ENCODE measurements around the gene CPPED1.

DNA sequence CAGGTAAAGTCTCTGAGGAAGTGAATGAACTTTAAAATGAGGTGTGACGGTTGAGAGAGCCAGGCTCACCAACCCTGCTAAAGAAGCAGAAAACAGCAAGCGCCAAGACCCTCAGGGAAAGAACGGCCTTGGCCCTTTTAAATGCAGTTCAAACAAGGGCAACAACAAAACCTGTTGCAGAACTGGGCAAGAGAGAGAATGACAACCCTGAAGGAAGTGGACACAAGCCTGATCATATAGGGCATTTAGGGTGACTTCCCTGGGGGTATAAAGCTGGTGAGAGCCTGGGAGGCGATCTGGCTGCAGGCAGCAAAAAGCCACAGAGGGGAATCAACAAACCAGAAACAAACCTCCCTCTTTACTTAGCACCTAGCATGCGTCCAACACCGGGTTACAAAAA lies 1.0 kb downstream of the CPPED1 start:
- TF ChIP-seq, protein P1, sequence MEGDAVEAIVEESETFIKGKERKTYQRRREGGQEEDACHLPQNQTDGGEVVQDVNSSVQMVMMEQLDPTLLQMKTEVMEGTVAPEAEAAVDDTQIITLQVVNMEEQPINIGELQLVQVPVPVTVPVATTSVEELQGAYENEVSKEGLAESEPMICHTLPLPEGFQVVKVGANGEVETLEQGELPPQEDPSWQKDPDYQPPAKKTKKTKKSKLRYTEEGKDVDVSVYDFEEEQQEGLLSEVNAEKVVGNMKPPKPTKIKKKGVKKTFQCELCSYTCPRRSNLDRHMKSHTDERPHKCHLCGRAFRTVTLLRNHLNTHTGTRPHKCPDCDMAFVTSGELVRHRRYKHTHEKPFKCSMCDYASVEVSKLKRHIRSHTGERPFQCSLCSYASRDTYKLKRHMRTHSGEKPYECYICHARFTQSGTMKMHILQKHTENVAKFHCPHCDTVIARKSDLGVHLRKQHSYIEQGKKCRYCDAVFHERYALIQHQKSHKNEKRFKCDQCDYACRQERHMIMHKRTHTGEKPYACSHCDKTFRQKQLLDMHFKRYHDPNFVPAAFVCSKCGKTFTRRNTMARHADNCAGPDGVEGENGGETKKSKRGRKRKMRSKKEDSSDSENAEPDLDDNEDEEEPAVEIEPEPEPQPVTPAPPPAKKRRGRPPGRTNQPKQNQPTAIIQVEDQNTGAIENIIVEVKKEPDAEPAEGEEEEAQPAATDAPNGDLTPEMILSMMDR (IDR thresholded peaks at IDR 0.05): no peak
- TF ChIP-seq POLR2A (IDR thresholded peaks at IDR 0.05): no peak

Data from prostate gland (tissue), 2 donors.